ENCODE results near the gene UBE2F.

UBE2F gene

GRCh38 chr2:238083919-238084318 is 117.1 kb downstream of the UBE2F start:
- FAIRE-seq: no peak

- FAIRE-seq: no peak
These were observed 117.9 kb downstream of the UBE2F start for GRCh38 chr2:238084761-238085160.

GRCh38 chr2:238085899-238086298 is 119.1 kb downstream of the UBE2F start:
- no peak for FAIRE-seq

GRCh38 chr2:238087211-238087610 is 120.4 kb downstream of the UBE2F start:
- no peak for FAIRE-seq

- no peak for FAIRE-seq
These were observed 124.1 kb downstream of the UBE2F start for GRCh38 chr2:238090887-238091286.

GRCh38 chr2:238091436-238092060 is 124.7 kb downstream of the UBE2F start:
- FAIRE-seq: no peak
